SU-DHL-6 (cell line): ENCODE results near the gene EOLA2.

Experiments
- EZH2phosphoT487 ChIP-seq: fragments of 200-600 bp; sonication (generic), shearing (Covaris generic); conservative IDR thresholded peaks from 2 replicates; pipeline ENCODE4 v1.6.1; 2018; ENCODE audit warnings: mild to moderate bottlenecking, antibody characterized with exemption, low read length, moderate library complexity, mixed read lengths
- TF ChIP-seq, protein P1 (sequence below): fragments of 200-600 bp; sonication (generic); IDR thresholded peaks from one replicate; pipeline ENCODE4 v1.5.1; 2017; ENCODE audit warnings: antibody characterized with exemption, mild to moderate bottlenecking, low read length, moderate library complexity; ENCODE audit not compliant: insufficient read depth, poor library complexity, severe bottlenecking

DNA sequence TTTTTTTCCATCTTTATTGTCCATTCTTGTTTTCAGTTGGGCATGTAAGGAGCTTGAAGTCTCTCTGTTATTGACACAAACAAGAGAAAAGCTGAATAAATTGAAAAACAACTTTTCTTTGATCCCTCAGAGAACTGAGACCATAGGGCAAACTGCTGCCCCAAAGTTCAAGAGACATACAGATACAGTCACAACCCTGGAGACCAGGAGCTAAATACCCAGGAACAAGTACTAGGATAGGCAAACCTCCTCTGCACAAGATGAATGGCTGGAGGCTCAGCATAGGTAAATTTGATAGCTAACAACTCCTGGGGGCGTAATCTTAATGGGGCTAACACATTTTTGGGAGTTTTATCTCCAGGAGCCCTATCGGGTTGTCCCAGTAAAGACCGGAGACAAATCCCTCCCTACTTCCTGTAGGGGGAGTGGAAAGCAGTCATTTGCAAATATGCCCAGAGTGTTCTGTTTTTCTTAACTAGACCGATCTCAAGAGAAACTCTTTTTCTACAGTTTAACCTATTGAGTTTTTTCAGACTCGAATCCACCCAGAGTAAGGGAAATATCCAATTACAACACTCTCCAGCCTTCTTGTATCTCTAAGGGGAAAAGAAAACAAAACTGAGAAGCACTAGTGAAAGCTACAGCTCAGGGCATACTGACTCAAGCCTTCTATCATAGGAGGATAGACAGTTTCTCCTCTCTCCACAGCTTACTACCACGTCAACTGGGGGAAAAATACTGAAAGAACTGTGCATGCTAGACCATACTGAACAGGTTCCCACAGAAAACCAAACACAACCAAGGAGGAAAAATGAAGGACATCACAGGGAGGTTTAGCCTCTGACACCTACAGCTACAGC is 34.2 kb downstream of the EOLA2 start:
- TF ChIP-seq EZH2phosphoT487, result no peak
- TF ChIP-seq, protein P1, sequence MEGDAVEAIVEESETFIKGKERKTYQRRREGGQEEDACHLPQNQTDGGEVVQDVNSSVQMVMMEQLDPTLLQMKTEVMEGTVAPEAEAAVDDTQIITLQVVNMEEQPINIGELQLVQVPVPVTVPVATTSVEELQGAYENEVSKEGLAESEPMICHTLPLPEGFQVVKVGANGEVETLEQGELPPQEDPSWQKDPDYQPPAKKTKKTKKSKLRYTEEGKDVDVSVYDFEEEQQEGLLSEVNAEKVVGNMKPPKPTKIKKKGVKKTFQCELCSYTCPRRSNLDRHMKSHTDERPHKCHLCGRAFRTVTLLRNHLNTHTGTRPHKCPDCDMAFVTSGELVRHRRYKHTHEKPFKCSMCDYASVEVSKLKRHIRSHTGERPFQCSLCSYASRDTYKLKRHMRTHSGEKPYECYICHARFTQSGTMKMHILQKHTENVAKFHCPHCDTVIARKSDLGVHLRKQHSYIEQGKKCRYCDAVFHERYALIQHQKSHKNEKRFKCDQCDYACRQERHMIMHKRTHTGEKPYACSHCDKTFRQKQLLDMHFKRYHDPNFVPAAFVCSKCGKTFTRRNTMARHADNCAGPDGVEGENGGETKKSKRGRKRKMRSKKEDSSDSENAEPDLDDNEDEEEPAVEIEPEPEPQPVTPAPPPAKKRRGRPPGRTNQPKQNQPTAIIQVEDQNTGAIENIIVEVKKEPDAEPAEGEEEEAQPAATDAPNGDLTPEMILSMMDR, result no peak
